IMR-90 (cell line): ENCODE data around the gene RPL39. TPM values are rescaled to one million over a fixed set of nuclear protein-coding genes. Genes with fewer than 3 reads are reported as not detected.
"Not testable (repeated sequence)": the region's sequence is repeated elsewhere in the genome, so short reads cannot be mapped to it uniquely, and the experiment has no call there.

Experiments
- ATAC-seq: fragments of 200-7000 bp; cut with Tn5 transposase; 2 replicates; pipeline ENCODE4 v1.9.1; 2020; ENCODE audit warnings: low read depth, mild to moderate bottlenecking, moderate library complexity
- BruUV-seq: library from RNA; stranded (reverse); fragments of 400-500 nt; replicated peaks from 2 replicates; lab custom pipeline; 2021; lab: Mats Ljungman, UMichigan
- CTCF ChIA-PET: fragments of 300-600 bp; formaldehyde crosslinking; extraction: SDS; loops from one replicate; lab custom pipeline; 2021; ENCODE audit warnings: antibody characterized with exemption; lab: Yijun Ruan, JAX
- POLR2A ChIA-PET: fragments of 300-600 bp; sonication (Branson Sonifier 250); formaldehyde crosslinking; loops from one replicate; lab custom pipeline; 2022; ENCODE audit warnings: antibody characterized with exemption; ENCODE audit not compliant: unreplicated experiment; lab: Charles Lee
- DNase-seq: peaks from one replicate; pipeline ENCODE4 v3.0.0; 2013
- H2AFZ ChIP-seq: replicated peaks from 2 replicates; pipeline ENCODE3; 2013; ENCODE audit warnings: low read length, mild to moderate bottlenecking; ENCODE audit not compliant: poor library complexity
- H2AK5ac ChIP-seq: 2 replicates; pipeline ENCODE4 v1.6.1; 2013; ENCODE audit warnings: low read depth, low read length, inconsistent platforms
- H2AK9ac ChIP-seq: replicated peaks from 2 replicates; pipeline ENCODE3; 2013; ENCODE audit warnings: mild to moderate bottlenecking, low read depth, low read length, moderate library complexity; ENCODE audit not compliant: poor library complexity
- H2BK120ac ChIP-seq: 2 replicates; pipeline ENCODE4 v1.6.1; 2013; ENCODE audit warnings: low read depth, low read length, inconsistent platforms
- H2BK15ac ChIP-seq: 3 replicates; pipeline ENCODE4 v1.6.1; 2013; ENCODE audit warnings: low read depth, low read length, inconsistent platforms
- H2BK20ac ChIP-seq: 2 replicates; pipeline ENCODE4 v1.6.1; 2013; ENCODE audit warnings: low read depth, mild to moderate bottlenecking, inconsistent platforms, low read length, moderate library complexity
- H2BK5ac ChIP-seq: 2 replicates; pipeline ENCODE4 v1.6.1; 2013; ENCODE audit warnings: mild to moderate bottlenecking, low read depth, low read length, inconsistent platforms; ENCODE audit not compliant: poor library complexity, severe bottlenecking
- H3K14ac ChIP-seq: replicated peaks from 2 replicates; pipeline ENCODE4 v1.6.1; 2013; ENCODE audit warnings: low read depth, low read length, inconsistent platforms
- H3K18ac ChIP-seq: 2 replicates; pipeline ENCODE4 v1.6.1; 2013; ENCODE audit warnings: low read depth, low read length, control low read depth
- H3K23ac ChIP-seq: 2 replicates; pipeline ENCODE4 v1.6.1; 2013; ENCODE audit warnings: low read depth, low read length, inconsistent platforms
- H3K27ac ChIP-seq: 2 replicates; pipeline ENCODE4 v1.5.1; 2013; ENCODE audit warnings: mild to moderate bottlenecking, control low read depth, low read length; ENCODE audit not compliant: insufficient read depth
- H3K27me3 ChIP-seq: 2 replicates; pipeline ENCODE4 v1.6.1; 2013; ENCODE audit warnings: low read length; ENCODE audit not compliant: control insufficient read depth, insufficient read depth
- H3K36me3 ChIP-seq: 2 replicates; pipeline ENCODE4 v1.6.1; 2013; ENCODE audit warnings: low read length, mixed read lengths; ENCODE audit not compliant: control insufficient read depth, insufficient read depth
- H3K4ac ChIP-seq: 2 replicates; pipeline ENCODE4 v1.6.1; 2013; ENCODE audit warnings: low read depth, low read length, inconsistent platforms
- H3K4me1 ChIP-seq: 2 replicates; pipeline ENCODE4 v1.6.1; 2013; ENCODE audit warnings: low read length, mixed read lengths; ENCODE audit not compliant: control insufficient read depth, insufficient read depth
- H3K4me2 ChIP-seq: 2 replicates; pipeline ENCODE4 v1.6.1; 2013; ENCODE audit warnings: low read depth, mild to moderate bottlenecking, control low read depth, low read length, moderate library complexity
- H3K4me3 ChIP-seq: 2 replicates; pipeline ENCODE4 v1.5.1; 2013; ENCODE audit warnings: low read depth, mild to moderate bottlenecking, control low read depth, low read length, moderate library complexity; ENCODE audit not compliant: insufficient read depth
- H3K56ac ChIP-seq: 2 replicates; pipeline ENCODE4 v1.6.1; 2013; ENCODE audit warnings: low read length, inconsistent platforms; ENCODE audit not compliant: insufficient read depth; ENCODE audit errors: extremely low read depth
- H3K79me1 ChIP-seq, 2 experiments: 2 replicates each; pipeline ENCODE4 v1.6.1; 2013; ENCODE audit warnings: low read length in 2 of 2, inconsistent platforms in 1 of 2, low read depth in 1 of 2
- H3K9ac ChIP-seq: 2 replicates; pipeline ENCODE4 v1.6.1; 2013; ENCODE audit warnings: low read depth, low read length, control low read depth
- H3K9me1 ChIP-seq: 2 replicates; pipeline ENCODE4 v1.6.1; 2013; ENCODE audit warnings: low read length, inconsistent platforms; ENCODE audit not compliant: insufficient read depth
- H3K9me3 ChIP-seq: 2 replicates; pipeline ENCODE4 v1.6.1; 2013; ENCODE audit warnings: low read length; ENCODE audit not compliant: control insufficient read depth, insufficient read depth
- H4K20me1 ChIP-seq: 2 replicates; pipeline ENCODE4 v1.6.1; 2013; ENCODE audit warnings: low read length, inconsistent platforms; ENCODE audit not compliant: insufficient read depth
- H4K5ac ChIP-seq: 2 replicates; pipeline ENCODE4 v1.6.1; 2013; ENCODE audit warnings: mild to moderate bottlenecking, low read depth, low read length, control low read depth
- H4K8ac ChIP-seq, 2 experiments: 2 replicates each; pipeline ENCODE4 v1.6.1; 2013; ENCODE audit warnings: low read depth in 2 of 2, low read length in 2 of 2, control low read depth in 1 of 2, inconsistent platforms in 1 of 2
- H4K91ac ChIP-seq: 2 replicates; pipeline ENCODE4 v1.6.1; 2013; ENCODE audit warnings: low read depth, low read length, inconsistent platforms; ENCODE audit not compliant: insufficient read depth
- CEBPB ChIP-seq: IDR thresholded peaks from 2 replicates; pipeline ENCODE4 v1.6.1; 2012; ENCODE audit warnings: low read depth, low read length, improper control_type of control experiment
- POLR2A ChIP-seq: IDR thresholded peaks from 2 replicates; pipeline ENCODE4 v1.6.1; 2012; ENCODE audit warnings: mild to moderate bottlenecking, low read depth, low read length
- RFX5 ChIP-seq: IDR thresholded peaks from 2 replicates; pipeline ENCODE4 v1.8.0; 2012; ENCODE audit warnings: low read depth, mild to moderate bottlenecking, low read length, moderate library complexity
- WGBS, 2 experiments: methylation state at CpG; one replicate each; pipeline versions ENCODE4 v1.1.5 to v1.1.7; 2013; ENCODE audit warnings: missing lambda C conversion rate in 2 of 2; ENCODE audit not compliant: insufficient read length in 1 of 2; ENCODE audit errors: extremely low coverage in 2 of 2; 5-methylcytosine and 5-hydroxymethylcytosine counted together
- dilution Hi-C: fragments of 300-500 bp; cut with HindIII; formaldehyde crosslinking; loops from one replicate; pipeline ENCODE4 v1.14.3; 2018; ENCODE audit warnings: low sequenced_read_pairs; ENCODE audit not compliant: unreplicated experiment
- in situ Hi-C: fragments of 300-500 bp; cut with MboI; formaldehyde crosslinking; loops from 3 replicates; pipeline ENCODE4 v1.14.3; 2019; ENCODE audit warnings: low sequenced_read_pairs, inconsistent platforms, mixed read lengths
- intact Hi-C: fragments of 100-400 bp; cut with micrococcal nuclease; formaldehyde crosslinking; loops from 2 replicates; pipeline ENCODE4 v1.10.0; 2022
- polyA plus RNA-seq, 3 experiments: library from polyadenylated mRNA; depleted of rRNA; stranded (reverse); fragments of >200 nt; gene quantifications; 2 replicates each; pipeline ENCODE4 v1.2.3, GENCODE V29; 2012; ENCODE audit warnings: low replicate concordance in 1 of 3
- total RNA-seq: library from RNA; depleted of rRNA; stranded (reverse); fragments of >200 nt; gene quantifications from 2 replicates; pipeline ENCODE4 v1.2.3, GENCODE V29; 2012

The RPL39 gene
- total and polyA plus RNA-seq, 2 of the 4 experiments (the other 2 are of a cell fraction), result 681 to 2,357 TPM

GRCh38 chrX:119809185-119809666 lies 17.8 kb upstream of the RPL39 start:
- no peaks in the 10 kb centered on the region for H3K79me1 ChIP-seq
- no peak overlapping the region for H3K4ac ChIP-seq
- no peaks in the 10 kb centered on the region for H3K27me3 ChIP-seq
- no peak overlapping the region for H2BK15ac ChIP-seq
- H2BK20ac ChIP-seq, result no peak overlapping the region
- ChIA-PET CTCF (no interaction called here), POLR2A (no interaction called here)
- H3K14ac ChIP-seq, result no peak overlapping the region
- no peak; the same call in 1 of the 2 replicates for ATAC-seq
- H3K23ac ChIP-seq, result no peak overlapping the region
- dilution Hi-C loops, result no loop called here
- H4K8ac ChIP-seq, result no peak overlapping the region
- H3K56ac ChIP-seq, result no peak overlapping the region
- H2AFZ ChIP-seq, result no peak overlapping the region
- H3K18ac ChIP-seq, result no peak overlapping the region
- intact Hi-C loops, result no loop called here
- H4K5ac ChIP-seq, result no peak overlapping the region
- H2AK5ac ChIP-seq, result no peak overlapping the region
- 0 out of 2 replicates have a peak, but pooled peaks cover 3% of the 10 kb centered on the region for H3K9me3 ChIP-seq
- no peak overlapping the region for H3K27ac ChIP-seq
- no CpG with 5 or more reads among the region's 1 CpG for WGBS, 2 experiments
- TF ChIP-seq RFX5 (no peak), POLR2A (no peak), CEBPB (peak; percentile 31; the same call in 1 of the 2 replicates)
- no peak overlapping the region for H3K9ac ChIP-seq
- H4K20me1 ChIP-seq, result no peaks in the 10 kb centered on the region
- DNase-seq, result peak; percentile 11
- no peak overlapping the region for H4K91ac ChIP-seq
- BruUV-seq, result no TSS peak
- H3K4me1 ChIP-seq, result no peaks in the 10 kb centered on the region
- H2BK5ac ChIP-seq, result no peak overlapping the region
- H3K9me1 ChIP-seq, result no peaks in the 10 kb centered on the region
- no peak overlapping the region for H2BK120ac ChIP-seq
- H3K4me3 ChIP-seq, result no peak overlapping the region
- in situ Hi-C loops, result no loop called here
- H3K4me2 ChIP-seq, result no peak overlapping the region
- H3K36me3 ChIP-seq, result no peaks in the 10 kb centered on the region
- no peak overlapping the region for H2AK9ac ChIP-seq

DNA sequence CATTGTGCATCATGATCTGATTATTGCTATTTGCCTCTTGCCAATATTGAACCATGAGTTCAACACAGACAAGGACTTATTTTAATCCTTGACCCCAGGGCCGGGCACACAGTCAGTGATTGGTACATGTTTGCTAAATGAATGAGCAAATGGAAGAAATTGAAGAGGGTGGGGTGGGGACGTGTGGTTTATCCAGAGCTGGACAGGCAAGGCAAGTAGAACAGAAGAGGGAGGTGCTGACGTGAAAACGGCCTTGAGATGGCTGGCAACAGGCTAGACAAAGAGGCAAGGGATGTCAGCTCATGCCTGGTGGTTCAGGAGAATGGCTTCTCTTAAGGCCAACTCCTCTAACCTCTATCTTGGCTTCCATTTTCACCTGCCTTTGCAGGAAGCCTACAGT lies 17.0 kb upstream of the RPL39 start:
- H2AK9ac ChIP-seq, intact Hi-C loops, H3K18ac ChIP-seq, H2BK120ac ChIP-seq, in situ Hi-C loops, H3K4me1 ChIP-seq, H3K36me3 ChIP-seq, H2AK5ac ChIP-seq, H3K27me3 ChIP-seq, H4K20me1 ChIP-seq, H3K9me3 ChIP-seq, ATAC-seq, H3K9me1 ChIP-seq, H3K4ac ChIP-seq, H2BK15ac ChIP-seq, H3K27ac ChIP-seq, H4K91ac ChIP-seq, H2AFZ ChIP-seq, BruUV-seq, H3K4me2 ChIP-seq, H4K8ac ChIP-seq, POLR2A ChIA-PET, H2BK5ac ChIP-seq, H2BK20ac ChIP-seq, H3K9ac ChIP-seq, H3K23ac ChIP-seq, dilution Hi-C loops, DNase-seq, H3K14ac ChIP-seq, H3K56ac ChIP-seq, H4K5ac ChIP-seq, CTCF ChIA-PET, H3K79me1 ChIP-seq, H3K4me3 ChIP-seq: not testable (repeated sequence)
- no CpG with 5 or more reads among the region's 4 CpGs for WGBS, 2 experiments
